ENCODE results near the gene UBE2O.

UBE2O gene

DNA sequence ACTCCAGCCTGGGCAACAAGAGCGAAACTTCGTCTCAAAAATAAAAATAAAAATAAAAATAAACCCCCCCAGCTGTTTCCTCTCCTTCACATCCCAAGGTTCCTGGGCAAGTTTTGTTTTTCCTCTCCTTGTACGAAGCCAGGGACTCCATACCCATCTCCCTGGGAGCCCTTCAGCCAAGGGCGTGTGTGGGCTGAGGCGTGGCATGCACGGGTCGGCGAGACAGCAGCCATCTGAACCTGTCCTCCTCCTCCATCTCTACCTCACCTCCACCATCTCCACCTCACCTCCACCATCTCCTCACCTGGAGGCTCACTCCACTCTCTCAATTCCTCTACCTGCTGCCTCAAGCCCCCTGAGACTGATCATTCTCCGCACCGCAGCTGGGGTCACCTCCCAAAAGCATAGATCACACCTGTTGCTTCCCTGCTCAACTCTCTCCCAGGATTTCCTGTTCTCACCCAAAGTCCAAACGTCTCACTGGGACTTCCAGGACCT lies 31.3 kb upstream of the UBE2O start:
- DNase-seq: no peak

GRCh38 chr17:76481071-76481655 lies 28.2 kb upstream of the UBE2O start:
- DNase-seq: no peak

DNA sequence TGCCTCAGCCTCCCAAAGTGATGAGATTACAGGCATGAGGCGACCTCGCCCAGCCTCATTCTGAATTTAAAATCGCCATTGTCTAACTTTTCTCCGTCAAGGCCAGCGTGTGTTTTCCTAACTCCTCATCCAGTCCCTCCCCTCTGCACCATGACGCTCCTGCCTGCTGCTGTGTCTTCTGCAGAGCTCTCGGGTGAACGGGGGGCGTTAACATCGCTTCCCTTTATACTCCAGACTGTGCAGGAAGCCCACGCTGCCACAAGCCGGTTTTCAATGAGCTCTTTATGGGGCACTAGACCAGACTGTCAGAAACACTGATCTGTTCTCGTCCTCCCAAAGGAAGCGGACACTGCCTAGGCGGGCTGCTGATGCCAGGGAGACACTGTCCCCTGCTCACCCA lies 27.7 kb upstream of the UBE2O start:
- DNase-seq: no peak

GRCh38 chr17:76479515-76480060 lies 26.6 kb upstream of the UBE2O start:
- DNase-seq: no peak

- no peak for DNase-seq
These were observed 26.0 kb upstream of the UBE2O start for GRCh38 chr17:76478730-76479514.

- DNase-seq: no peak
These were observed 25.1 kb upstream of the UBE2O start for GRCh38 chr17:76478097-76478496.

- no peak for DNase-seq
These were observed 24.6 kb upstream of the UBE2O start for GRCh38 chr17:76477576-76477975.

- no peak for DNase-seq
These were observed 23.8 kb upstream of the UBE2O start for GRCh38 chr17:76476736-76477135.

DNA sequence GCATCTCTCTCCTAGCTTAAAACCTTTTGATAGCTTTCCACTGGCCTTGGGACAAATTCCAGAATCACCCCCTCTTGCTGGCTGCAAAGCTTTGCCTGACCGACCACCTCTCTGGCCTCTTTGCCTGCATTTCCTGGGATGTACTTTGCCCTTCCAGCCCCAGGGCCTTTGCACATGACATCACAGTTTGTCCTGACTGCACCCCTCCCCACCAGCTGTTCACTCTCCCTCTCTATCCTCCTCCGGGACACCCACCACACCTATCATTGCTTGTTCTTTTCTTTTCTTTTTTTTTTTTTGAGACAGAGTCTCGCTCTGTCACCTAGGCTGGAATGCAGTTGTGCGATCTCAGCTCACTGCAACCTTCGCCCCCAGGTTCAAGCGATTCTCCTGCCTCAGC lies 22.4 kb upstream of the UBE2O start:
- DNase-seq: no peak

DNA sequence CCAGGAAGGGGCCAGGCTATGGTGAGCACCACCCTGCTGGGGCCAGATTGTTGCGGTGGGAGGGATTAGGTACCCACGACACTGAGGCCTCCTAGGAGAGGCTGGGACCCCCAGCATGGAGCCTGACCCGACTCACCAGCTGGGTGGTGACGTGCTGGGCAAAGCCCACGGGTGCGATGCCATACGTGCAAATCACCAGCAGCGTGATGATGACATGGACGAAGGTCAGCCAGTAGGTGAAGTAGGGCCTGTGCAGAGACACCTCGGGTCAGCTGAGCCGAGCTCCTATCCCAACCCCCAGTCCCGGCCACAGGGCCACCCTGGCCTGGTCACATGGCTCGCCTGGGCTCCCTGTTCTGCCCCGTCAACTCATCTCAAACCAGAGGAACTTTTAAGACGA lies 21.9 kb upstream of the UBE2O start:
- DNase-seq: no peak

DNA sequence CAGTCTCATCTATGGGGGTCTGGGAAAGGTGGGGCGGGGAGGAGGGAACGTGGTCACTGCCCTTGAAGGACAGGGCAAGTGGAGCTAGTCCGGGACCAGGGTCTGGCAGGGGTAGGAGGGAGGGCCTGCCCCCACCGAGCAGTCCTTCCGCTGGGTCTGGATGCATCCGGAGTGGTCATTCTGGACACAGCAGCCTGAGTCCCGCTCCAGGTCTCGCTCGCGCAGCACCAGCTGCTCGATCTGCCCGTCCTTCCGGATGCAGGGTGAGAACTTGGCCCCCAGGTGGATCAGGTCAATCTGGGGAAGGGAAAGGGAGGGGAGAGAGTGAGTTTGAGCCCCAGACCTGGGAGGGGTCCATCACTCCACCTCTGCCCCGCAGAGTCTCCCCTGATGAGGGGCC lies 21.3 kb upstream of the UBE2O start:
- no peak for DNase-seq

DNA sequence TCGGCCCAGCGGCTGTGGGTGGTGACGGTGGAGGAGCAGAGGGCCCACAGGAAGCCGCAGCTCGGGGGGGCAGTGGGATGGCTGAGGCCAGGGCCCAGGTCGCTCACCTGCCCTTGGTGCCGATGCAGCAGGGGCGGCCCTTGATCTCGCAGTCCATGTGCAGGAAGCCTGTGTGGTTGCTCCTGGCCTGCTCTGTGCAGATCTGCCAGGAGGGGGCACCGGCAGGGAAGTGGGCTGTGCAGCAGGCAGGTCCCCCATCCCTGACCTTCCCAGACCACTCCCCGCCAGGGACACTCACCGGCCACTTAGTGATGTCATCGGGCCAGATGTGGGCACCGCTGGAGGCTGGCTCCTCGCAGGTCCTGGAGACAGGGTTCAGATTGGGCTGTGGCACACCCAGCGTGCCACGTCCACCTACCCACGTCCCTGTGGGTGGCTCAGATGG lies 20.6 kb upstream of the UBE2O start:
- no peak for DNase-seq

- no peak for DNase-seq
These were observed 19.8 kb upstream of the UBE2O start for GRCh38 chr17:76472726-76473125.

GRCh38 chr17:76472258-76472645 lies 19.3 kb upstream of the UBE2O start:
- no peak for DNase-seq

- DNase-seq: no peak
These were observed 18.7 kb upstream of the UBE2O start for GRCh38 chr17:76471498-76472257.

GRCh38 chr17:76469991-76470739 lies 17.2 kb upstream of the UBE2O start:
- no peak for DNase-seq

DNA sequence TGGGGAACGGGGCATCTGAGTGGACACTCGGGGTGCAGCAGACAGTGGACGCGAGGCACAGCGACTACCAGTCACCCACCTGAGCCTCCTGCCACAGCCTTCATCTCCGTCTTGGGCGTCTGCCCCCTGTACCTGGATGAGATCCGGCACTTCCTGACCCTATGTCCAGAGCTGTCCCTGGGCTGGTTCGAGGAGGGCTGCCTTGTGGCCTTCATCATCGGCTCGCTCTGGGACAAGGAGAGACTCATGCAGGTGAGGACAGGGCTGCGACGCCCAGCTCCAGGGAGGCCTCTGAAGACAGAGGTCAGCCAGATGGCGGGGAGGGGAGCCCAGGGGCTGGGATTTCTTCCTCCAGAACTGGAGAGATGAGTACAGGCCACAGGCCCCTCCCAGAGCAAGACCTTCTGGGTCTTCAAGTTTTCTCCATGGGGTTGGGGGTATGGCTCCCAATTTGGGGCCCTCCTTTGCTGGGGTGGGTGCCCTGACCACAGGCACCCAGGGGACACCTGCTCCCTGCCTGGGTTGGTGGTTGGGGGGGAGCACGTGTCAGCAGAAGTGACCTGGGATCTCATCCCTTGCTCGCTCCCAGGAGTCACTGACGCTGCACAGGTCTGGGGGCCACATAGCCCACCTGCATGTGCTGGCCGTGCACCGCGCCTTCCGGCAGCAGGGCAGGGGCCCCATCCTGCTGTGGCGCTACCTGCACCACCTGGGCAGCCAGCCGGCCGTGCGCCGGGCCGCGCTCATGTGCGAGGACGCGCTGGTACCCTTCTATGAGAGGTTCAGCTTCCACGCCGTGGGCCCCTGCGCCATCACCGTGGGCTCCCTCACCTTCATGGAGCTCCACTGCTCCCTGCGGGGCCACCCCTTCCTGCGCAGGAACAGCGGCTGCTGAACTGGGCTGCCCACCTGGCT lies 16.4 kb upstream of the UBE2O start:
- no peak for DNase-seq

DNA sequence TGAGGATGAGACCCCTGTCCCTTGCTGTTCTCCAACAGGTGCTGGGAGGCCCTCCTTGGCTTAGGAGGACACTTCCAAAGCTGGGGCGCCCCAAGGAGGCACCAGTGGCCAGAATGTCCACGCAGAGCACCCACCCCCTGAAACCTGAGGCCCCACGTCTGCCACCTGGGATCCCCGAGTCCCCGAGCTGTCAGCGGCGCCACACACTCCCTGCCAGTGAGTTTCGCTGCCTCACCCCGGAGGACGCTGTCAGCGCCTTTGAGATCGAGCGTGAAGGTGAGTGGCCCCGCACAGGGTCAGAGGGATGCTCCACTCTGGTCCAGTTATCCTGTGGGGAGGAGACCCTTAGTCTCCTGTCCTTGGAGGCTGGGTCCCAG lies 15.7 kb upstream of the UBE2O start:
- no peak for DNase-seq

DNA sequence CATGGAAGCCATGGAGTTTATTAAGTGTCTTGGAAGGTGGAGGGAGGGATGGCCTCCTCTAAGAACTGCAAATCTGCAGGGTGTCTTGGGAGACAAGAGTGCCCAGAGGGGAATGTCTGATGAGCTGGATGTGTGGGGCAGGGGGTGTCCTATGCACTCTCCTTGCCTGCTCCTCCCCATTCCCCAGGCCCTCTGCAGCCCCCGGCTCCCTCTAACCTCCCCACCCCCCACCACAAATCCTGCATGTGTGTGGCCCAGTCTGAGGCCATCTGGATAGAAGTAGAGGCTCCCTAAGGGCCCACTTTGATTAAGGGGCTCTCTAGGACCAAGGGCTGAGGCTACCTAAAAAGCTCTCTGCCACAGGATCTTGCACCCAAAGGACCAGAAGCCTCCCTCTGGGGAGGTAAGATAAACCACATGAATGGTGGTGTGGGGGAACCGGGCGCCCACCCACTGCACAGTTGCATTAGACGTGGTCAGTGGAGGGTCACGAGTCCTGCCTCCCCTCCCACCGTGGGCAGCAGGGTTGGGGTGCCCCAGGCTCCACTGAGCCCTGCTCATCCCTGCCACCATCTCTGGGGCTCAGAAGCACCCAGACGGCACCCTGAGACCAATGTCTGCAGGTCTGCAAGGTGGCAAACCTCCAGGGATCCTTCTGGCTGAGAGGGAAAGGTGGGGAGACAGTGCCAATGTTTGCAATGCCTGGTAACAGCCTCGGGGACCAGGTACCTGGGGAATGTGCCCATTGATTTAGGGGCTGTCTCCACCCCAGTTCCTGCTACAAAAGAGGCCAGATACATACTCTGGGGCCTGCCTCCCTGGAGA lies 15.1 kb upstream of the UBE2O start:
- DNase-seq: no peak

- no peak for DNase-seq
These were observed 14.4 kb upstream of the UBE2O start, which contains the start of gene AANAT for GRCh38 chr17:76467366-76467765. TSS of gene AANAT (plus strand) at chr17:76467603. CDS start at chr17:76468747, 1,144 bp downstream.

DNA sequence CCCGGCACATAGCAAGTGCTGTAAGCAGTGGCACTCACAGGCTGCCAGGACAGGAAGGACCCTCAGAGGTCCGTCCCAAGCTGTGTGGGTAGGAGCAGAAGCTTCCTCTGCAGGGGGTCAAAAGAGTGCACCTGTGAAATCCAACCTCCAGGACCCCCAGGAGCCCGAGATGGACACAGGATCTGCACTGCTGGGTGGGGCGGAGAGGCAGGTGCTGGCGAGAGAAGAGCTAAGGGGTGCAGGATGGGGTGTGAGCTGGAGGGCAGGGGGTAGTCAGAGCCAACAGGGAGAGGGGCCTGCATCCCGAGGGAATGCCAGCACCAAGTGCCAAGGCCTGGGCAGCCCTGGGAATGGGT lies 13.8 kb upstream of the UBE2O start:
- no peak for DNase-seq

Data from stimulated activated CD4-positive, alpha-beta T cell treated with anti-CD3 and anti-CD28 coated beads, Interleukin-4, amount 100 ng/mL, for 4 hours (primary cell).